ENCODE data around the gene NT5DC4. TPM values are rescaled to one million over a fixed set of nuclear protein-coding genes. Genes with fewer than 3 reads are reported as not detected.
"Not testable (repeated sequence)": the region's sequence is repeated elsewhere in the genome, so short reads cannot be mapped to it uniquely, and the experiment has no call there.

NT5DC4 gene
- total RNA-seq, 1 donor from 2014 or later, result not detected

- peak; percentile 31 for ATAC-seq
Measured at GRCh38 chr2:112701052-112701451, 19.8 kb upstream of the NT5DC4 start.

DNA sequence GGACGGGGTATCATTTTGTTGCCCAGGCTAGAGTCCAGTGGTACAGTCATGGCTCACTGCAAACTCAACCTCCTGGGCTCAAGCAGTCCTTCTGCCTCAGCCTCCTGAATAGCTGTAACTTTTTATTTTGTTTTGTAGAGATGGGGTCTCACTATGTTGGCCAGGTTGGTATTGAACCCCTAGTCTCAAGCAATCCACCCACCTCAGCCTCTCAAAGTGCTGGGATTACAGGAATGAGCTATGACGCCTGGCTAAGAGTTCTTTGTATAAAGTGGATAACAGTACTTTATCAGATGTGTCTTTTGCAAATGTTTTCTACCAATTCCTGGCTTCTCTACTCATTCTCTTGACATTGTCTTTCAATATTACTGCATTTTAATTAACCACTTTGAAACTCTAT, 17.1 kb upstream of the NT5DC4 start:
- ATAC-seq, result no peak

DNA sequence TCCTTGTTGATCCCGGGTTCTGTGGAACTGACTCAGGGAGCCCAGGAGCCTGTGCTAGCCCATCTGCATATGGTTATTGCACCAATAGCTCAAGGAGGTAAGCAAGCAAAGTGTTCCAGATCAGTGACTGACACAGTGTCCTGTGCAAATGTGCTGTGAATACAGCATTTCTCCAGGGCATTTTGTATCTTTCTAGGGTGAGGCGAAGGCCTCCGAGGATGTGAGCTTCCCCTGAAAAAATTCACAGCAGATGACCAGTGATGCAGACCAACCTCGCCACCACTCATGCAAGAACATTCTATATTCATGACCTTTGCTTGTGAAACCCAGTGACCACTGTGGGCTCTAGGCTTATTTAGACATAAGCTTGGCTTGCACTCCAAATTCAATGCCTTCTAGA, 15.2 kb upstream of the NT5DC4 start:
- no peak for ATAC-seq

- ATAC-seq, result no peak
Measured at GRCh38 chr2:112706170-112706664, 14.6 kb upstream of the NT5DC4 start.

DNA sequence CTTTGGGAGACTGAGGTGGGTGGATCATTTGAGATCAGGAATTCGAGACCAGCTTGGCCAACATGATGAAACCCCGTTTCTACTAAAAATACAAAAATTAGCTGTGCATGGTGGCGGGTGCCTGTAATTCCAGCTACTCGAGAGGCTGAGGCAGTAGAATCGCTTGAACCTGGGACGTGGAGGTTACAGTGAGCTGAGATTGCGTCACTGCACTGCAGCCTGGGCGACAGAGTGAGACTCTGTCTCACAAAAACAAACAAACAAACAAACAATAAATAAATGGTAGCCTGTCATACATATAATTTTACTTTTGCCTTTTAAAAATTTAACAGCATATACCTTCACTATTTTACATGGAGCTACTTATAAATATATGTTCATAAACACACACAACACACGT, 13.9 kb upstream of the NT5DC4 start:
- ATAC-seq, result not testable (repeated sequence)

DNA sequence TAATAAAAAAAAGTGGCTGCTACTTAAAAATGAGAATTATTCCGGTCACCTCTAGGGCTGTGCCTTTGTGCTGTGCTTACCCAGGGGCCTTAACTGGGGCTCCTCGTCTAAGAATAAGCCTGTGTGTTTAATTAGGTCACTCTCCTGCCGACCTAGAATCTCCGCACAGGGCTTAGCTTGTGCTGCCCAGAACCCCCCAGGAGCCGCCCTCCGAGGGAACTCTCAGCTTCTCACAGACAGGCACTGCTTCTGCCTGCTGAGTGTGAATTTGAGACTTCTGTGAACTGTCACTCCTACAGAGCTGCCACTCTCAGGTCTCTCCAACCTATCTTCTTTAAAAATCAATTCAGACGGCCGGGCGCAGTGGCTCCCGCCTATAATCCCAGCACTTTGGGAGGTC, 11.9 kb upstream of the NT5DC4 start:
- no peak for ATAC-seq

DNA sequence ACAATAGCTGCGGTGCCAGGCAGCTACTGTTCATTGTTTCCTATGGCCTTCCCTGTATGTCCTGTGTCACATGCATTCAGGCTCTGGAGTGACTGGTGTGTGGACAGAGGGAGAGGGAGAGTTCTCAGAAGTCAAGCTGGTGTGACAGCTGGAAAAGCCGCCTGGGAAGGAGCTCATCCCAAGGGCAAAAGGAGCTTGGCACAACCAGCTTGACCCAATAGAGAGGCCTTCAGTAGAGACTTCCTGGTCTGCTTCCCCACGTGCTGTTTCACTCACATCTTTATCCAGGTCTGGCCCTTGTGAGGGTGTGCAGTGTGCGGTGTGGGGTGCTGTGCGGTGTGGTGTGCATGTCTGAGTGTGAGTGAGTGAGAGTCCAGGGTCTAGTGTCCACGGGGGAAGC, 11.1 kb upstream of the NT5DC4 start:
- ATAC-seq, result no peak

DNA sequence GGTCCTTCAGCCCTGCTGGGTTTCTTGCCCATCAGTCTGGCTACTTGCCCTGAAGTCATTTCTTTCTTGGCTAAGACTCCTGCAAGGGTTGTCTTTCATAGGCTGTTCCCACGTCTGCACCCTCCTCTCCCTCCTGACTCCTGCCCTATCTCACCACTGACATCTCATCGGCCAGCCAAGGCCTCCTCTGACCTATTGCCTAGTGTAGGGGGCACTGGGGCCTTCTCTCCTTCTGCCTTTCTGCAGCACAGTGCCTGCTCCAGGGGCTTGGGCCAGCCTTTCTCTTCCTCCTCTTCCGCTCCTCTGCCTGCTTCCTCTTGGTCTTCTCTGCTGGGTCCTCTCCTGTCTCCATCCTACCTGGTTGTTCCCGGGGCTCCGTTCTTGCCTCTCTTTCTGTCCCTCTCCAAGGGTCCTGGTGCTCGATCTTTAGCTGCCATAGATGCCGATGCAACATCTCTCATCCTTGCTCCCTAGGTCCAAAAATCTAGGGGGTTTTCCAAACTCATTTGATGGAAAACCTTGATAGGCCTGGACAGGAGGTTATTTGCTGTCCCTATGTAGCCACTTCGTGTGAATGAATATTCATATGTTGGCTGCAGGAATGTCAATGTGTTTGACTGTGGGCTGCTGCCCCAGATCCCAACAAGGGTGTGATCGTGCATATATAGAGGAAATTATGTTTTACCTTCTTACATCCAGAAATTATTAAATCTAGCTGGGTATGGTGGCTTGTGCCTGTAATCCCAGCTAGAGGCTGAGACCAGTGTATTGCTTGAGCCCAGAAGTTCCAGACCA, 9.7 kb upstream of the NT5DC4 start:
- no peak for ATAC-seq

- ATAC-seq, result no peak
Measured at GRCh38 chr2:112712465-112712864, 8.4 kb upstream of the NT5DC4 start.

GRCh38 chr2:112712903-112713584, 7.8 kb upstream of the NT5DC4 start:
- ATAC-seq, result peak; percentile 46

DNA sequence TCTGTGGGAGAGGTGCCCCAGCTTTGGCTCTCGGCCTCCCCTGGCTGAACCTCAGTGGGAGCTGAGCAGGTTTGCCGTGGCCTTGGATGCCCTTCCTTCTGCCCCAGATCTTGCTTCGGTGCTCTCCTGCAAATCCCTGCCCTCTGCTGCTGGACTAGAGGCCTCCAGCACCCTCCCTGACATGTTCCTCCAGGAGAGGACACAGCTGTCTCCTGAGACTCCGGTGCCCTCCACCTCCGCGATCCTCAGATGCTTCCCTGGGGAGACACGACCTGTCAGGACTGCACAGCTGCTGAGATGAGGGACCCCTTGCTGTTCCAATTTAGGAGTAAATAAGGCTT, 7.3 kb upstream of the NT5DC4 start:
- no peak for ATAC-seq

GRCh38 chr2:112713926-112714325, 6.9 kb upstream of the NT5DC4 start:
- no peak for ATAC-seq

GRCh38 chr2:112714331-112714730, 6.5 kb upstream of the NT5DC4 start:
- ATAC-seq, result no peak

DNA sequence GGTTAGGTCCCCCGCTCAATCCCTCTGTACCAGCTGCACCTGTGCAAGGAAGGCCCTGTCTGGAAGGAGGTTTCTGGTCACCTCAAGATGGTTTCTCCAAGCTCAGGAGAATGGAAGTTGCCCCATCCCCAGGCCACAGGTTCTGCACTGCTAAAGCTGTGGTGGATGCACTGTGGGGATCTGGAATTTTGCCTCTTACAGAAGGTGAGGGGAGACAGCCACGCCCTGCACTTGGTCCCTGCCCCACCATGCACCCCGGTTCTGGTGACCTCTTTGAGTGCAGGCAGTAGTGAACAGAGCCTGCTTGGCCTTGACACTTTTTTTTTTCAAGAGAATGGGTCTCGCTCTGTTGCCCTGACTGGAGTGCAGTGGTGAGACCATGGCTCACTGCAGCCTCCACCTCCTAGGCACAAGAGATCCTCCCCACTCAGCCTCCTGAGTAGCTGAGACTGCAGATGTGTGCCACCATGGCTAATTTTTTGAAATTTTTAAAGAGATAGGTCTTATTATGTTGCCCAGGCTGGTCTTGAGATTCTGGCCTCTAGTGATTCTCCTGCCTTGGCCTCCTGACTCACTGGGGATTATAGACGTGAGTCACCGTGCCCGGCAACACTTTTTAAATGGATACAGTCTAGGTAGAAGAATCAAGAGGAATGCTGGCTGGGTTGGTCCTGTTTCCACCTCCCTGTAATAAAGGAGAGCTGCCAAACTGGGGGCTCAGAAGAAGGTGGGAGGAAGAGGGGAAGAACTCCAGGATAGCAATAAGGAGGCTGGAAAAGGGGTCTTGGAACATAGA, 5.8 kb upstream of the NT5DC4 start:
- ATAC-seq, result peak; percentile 48

- not testable (repeated sequence) for ATAC-seq
Measured at GRCh38 chr2:112716094-112716493, 4.7 kb upstream of the NT5DC4 start.

DNA sequence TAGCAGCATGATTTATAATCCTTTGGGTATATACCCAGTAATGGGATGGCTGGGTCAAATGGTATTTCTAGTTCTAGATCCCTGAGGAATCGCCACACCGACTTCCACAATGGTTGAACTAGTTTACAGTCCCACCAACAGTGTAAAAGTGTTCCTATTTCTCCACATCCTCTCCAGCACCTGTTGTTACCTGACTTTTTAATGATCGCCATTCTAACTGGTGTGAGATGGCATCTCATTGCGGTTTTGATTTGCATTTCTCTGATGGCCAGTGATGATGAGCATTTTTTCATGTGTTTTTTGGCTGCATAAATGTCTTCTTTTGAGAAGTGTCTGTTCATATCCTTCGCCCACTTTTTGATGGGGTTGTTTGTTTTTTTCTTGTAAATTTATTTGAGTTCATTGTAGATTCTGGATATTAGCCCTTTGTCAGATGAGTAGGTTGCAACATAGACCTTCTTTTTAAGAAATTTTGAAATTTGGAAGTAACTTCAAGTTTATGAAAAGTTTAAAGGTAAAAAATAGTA, 3.9 kb upstream of the NT5DC4 start:
- ATAC-seq, result not testable (repeated sequence)

- no peak for ATAC-seq
Measured at GRCh38 chr2:112718863-112719370, 1.9 kb upstream of the NT5DC4 start.

DNA sequence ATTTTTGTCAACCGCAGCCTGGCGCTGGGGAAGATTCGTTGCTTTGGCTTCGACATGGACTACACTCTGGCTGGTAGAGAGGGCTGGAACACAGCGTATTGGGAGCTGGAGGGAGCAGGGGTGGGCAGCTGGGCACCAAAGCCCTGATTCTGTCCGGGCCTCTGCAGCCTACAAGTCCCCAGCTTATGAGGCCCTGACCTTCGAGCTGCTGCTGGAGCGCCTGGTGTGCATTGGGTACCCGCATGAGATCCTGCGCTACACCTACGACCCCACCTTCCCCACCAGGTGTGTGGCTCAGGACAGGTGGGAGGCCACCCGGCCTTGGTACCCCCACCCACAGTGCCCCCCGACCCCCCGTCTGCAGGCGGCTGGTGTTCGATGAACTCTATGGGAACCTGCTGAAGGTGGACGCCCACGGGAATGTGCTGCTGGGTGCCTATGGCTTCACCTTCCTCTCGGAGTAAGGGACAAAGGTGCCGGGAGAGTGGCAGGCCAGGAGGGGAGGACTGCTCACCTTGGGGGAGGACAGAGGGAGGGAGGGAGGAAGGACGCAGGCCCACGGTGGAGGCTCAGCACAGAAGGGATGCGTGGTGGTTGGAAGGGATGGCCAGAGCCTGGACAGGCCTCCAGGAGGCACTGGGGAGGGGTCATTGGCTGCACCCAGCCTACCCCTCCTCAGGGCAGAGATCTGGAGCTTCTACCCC, 1.2 kb downstream of the NT5DC4 start:
- ATAC-seq, result no peak

DNA sequence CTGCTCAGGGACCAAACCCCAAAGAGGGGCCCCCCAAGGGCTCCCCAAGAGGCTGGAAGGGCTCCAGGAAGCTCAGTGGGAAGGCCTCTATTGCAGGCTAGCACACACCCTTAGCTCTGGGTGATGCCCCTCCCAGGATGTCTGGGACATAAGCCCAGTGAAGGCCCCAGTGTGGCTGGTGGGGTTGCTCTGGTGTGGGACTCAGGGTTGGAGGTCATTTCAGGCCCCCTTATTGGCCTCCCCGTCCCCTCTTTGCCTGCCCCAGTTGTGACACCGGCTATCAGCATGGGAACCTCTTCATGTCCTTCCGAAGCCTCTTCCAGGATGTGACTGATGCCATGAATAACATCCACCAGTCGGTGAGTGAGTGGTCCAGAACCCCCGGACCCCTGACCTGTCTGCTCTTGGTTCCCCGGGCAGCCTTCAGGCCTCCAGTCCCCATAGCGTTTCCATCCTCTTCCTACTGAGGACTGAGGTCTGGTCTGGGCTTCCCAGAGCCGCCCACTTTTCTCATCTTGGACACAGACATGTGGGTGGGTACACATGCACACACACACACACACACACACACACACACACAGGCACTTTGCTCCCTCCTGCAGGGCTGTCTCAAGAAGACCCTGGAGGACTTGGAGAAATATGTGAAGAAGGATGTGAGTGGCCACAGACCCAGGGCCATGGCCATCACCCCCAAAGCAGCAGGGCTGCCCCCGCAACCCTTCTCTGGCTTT, 2.2 kb downstream of the NT5DC4 start:
- ATAC-seq, result no peak

DNA sequence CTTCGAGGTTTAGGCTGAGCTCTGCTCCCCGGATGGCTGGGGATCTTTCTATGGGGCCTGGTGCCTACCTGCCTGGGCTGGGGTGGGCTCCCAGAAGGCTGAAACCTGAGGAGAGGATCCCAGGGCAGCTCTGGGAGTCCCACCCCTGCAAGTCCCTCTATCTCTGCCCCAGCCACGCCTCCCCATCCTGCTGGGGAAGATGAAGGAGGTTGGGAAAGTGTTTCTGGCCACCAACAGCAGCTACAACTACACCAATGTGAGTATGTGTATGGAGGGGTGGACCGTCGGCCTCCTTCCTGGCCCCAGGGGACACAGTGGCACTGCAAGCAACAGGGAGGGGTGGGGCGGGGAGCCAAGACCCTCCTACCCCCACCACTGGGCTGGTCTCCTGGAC, 2.7 kb downstream of the NT5DC4 start:
- no peak for ATAC-seq

GRCh38 chr2:112723995-112724394, 3.2 kb downstream of the NT5DC4 start:
- ATAC-seq, result no peak
